Neuron (in vitro differentiated cells): Measurements from ENCODE around the gene TMEM255B.
"Not testable (repeated sequence)": the region's sequence is repeated elsewhere in the genome, so short reads cannot be mapped to it uniquely, and the experiment has no call there.

ENCODE experiments used
- H2AFZ ChIP-seq: one replicate; pipeline ENCODE4 v1.6.1; 2013; ENCODE audit warnings: low read depth, mild to moderate bottlenecking, inconsistent platforms, low read length, moderate library complexity
- H3K27me3 ChIP-seq: one replicate; pipeline ENCODE4 v1.6.1; 2013; ENCODE audit warnings: low read length; ENCODE audit not compliant: insufficient read depth
- H3K36me3 ChIP-seq: one replicate; pipeline ENCODE4 v1.6.1; 2013; ENCODE audit warnings: low read length; ENCODE audit not compliant: insufficient read depth
- H3K4me1 ChIP-seq: one replicate; pipeline ENCODE4 v1.6.1; 2013; ENCODE audit warnings: low read length; ENCODE audit not compliant: insufficient read depth
- H3K4me3 ChIP-seq: 2 replicates; pipeline ENCODE4 v1.5.1; 2013; ENCODE audit warnings: mild to moderate bottlenecking, low read length, moderate library complexity
- H3K9me3 ChIP-seq: one replicate; pipeline ENCODE4 v1.6.1; 2013; ENCODE audit warnings: low read length

TMEM255B gene

GRCh38 chr13:113748862-113749451 lies 10.1 kb upstream of the TMEM255B start:
- Histone ChIP-seq H3K36me3 (no peaks in the 10 kb centered on the region), H2AFZ (no peak overlapping the region)

GRCh38 chr13:113749507-113749906 lies 9.5 kb upstream of the TMEM255B start:
- peaks cover 4% of the 10 kb centered on the region for H3K27me3 ChIP-seq
- H2AFZ ChIP-seq = no peak overlapping the region
- H3K9me3 ChIP-seq = peaks cover 2% of the 10 kb centered on the region
- no peaks in the 10 kb centered on the region for H3K36me3 ChIP-seq
- no peaks in the 10 kb centered on the region for H3K4me1 ChIP-seq
- no peak overlapping the region for H3K4me3 ChIP-seq

More at GRCh38 chr13:113748862-113749451, 10.1 kb upstream of the TMEM255B start:
- Histone ChIP-seq H3K27me3 (peaks cover 3% of the 10 kb centered on the region), H3K4me3 (no peak overlapping the region), H3K4me1 (no peaks in the 10 kb centered on the region), H3K9me3 (peaks cover 2% of the 10 kb centered on the region)

GRCh38 chr13:113749967-113750366 lies 9.1 kb upstream of the TMEM255B start:
- Histone ChIP-seq H3K9me3 (peaks cover 2% of the 10 kb centered on the region), H3K36me3 (no peaks in the 10 kb centered on the region), H3K4me3 (no peak overlapping the region), H3K27me3 (peaks cover 6% of the 10 kb centered on the region), H2AFZ (no peak overlapping the region), H3K4me1 (no peaks in the 10 kb centered on the region)

DNA sequence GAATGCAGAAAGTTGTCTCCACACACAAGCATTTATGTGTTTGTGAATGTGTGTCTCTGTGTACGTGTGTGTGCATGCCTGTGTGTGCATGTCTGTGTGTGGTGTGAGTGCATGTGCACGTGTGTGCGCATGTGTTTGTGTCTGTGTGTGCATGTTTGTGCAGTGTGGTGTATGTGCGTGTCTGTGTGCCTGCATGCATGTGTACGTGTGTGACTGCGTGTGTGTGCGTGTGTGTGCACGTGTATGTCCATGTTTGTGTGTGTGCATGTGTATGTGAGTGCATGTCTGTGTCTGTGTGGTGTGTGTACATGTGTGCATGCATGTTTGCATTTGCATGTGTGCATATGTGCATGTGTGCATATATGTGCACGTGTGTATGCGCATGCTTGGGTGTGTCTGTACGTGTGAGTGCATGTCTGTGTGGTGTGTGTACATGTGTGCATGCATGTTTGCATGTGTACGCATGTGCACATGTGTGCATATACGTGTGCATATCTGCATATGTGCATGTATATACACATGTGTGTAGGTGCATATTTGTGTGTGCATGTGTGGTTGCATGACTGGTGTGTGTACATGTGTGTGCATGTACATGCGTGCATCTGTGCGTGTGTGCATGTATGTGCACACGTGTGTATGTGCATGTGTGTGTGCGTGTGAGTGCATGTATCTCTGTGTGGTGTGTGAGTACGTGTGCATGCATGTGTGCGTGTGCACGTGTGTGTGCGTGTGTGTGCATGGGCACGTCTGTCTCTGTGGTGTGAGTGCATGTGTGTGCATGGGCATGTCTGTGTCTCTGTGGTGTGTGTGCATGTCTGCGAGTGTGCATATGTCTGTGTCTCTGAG lies 8.2 kb upstream of the TMEM255B start:
- Histone ChIP-seq H3K4me3 (no peak overlapping the region), H3K4me1 (no peaks in the 10 kb centered on the region), H3K9me3 (peaks cover 2% of the 10 kb centered on the region), H3K36me3 (no peaks in the 10 kb centered on the region), H3K27me3 (peaks cover 6% of the 10 kb centered on the region), H2AFZ (no peak overlapping the region)

- no peak overlapping the region for H3K4me3 ChIP-seq
- no peaks in the 10 kb centered on the region for H3K36me3 ChIP-seq
- H3K4me1 ChIP-seq = no peaks in the 10 kb centered on the region
- peaks cover 6% of the 10 kb centered on the region for H3K27me3 ChIP-seq
- H3K9me3 ChIP-seq = peaks cover 2% of the 10 kb centered on the region
- H2AFZ ChIP-seq = no peak overlapping the region
Measured at GRCh38 chr13:113751491-113751890, 7.5 kb upstream of the TMEM255B start.

DNA sequence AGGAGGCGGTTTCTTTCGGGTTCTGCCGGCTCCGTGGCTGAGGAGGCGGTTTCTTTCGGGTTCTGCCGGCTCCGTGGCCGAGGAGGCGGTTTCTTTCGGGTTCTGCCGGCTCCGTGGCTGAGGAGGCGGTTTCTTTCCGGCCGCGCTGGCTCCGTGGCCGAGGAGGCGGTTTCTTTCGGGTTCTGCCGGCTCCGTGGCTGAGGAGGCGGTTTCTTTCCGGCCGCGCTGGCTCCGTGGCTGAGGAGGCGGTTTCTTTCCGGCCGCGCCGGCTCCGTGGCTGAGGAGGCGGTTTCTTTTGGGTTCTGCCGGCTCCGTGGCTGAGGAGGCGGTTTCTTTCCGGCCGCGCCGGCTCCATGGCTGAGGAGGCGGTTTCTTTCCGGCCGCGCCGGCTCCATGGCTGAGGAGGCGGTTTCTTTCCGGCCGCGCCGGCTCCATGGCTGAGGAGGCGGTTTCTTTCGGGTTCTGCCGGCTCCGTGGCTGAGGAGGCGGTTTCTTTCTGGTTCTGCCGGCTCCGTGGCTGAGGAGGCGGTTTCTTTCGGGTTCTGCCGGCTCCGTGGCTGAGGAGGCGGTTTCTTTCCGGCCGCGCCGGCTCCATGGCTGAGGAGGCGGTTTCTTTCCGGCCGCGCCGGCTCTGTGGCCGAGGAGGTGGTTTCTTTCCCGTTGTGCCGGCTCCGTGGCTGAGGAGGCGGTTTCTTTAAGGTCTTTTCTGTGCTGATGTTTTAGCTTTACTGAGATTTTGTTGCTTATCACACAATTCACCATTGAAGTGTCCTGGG lies 6.6 kb upstream of the TMEM255B start:
- H3K9me3 ChIP-seq, H3K27me3 ChIP-seq, H3K4me1 ChIP-seq, H3K4me3 ChIP-seq, H3K36me3 ChIP-seq, H2AFZ ChIP-seq: not testable (repeated sequence)

DNA sequence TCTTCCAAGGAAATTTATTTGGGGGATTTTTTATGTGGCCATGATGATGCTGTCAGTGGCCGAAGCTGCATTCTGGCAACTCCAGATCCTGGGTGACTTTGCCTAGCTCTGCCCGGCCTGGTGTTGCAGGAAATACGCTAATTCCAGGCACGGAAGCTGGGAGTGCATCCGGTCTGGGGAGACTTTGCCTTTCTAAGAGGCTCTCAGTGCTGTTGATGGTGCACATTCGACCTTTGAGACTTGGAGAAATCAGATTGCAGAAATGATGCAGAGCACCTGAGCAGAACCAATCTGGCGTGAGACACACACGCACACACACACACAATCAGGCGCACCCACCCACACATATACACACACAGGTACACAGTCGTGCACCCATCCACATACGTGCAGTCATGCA lies 5.9 kb upstream of the TMEM255B start:
- no peak overlapping the region for H3K4me3 ChIP-seq
- no peak overlapping the region for H2AFZ ChIP-seq
- H3K4me1 ChIP-seq = peaks cover 1% of the 10 kb centered on the region
- no peaks in the 10 kb centered on the region for H3K36me3 ChIP-seq
- H3K27me3 ChIP-seq = peaks cover 3% of the 10 kb centered on the region
- H3K9me3 ChIP-seq = peaks cover 2% of the 10 kb centered on the region

- Histone ChIP-seq H2AFZ (no peak overlapping the region), H3K4me3 (no peak overlapping the region), H3K9me3 (peaks cover 2% of the 10 kb centered on the region), H3K27me3 (peaks cover 3% of the 10 kb centered on the region), H3K4me1 (peaks cover 6% of the 10 kb centered on the region), H3K36me3 (no peaks in the 10 kb centered on the region)
Measured at GRCh38 chr13:113754242-113754641, 4.8 kb upstream of the TMEM255B start.

DNA sequence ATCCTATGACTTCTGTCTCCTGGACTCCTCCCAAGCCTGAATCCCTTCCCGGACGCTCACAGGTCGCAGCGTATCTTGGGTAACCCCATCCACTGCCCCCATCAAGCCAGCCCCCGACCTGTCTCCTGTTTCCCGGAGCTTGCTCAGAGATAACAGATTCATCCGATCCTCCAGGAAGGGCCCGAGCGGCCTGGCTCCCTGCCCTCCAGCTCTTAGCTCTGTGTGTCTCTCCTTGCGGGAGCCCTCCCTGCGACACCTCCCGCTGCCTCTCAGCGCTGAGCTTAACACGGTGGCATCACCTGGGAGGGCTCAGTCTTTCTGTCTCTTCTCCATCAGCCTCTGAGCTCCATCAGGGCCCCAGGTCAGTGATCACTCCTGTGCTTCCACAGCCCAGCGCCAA lies 4.3 kb upstream of the TMEM255B start:
- Histone ChIP-seq H3K27me3 (peaks cover 3% of the 10 kb centered on the region), H3K4me3 (no peak overlapping the region), H3K9me3 (peaks cover 2% of the 10 kb centered on the region), H3K4me1 (peaks cover 10% of the 10 kb centered on the region), H2AFZ (no peak overlapping the region), H3K36me3 (no peaks in the 10 kb centered on the region)

- no peaks in the 10 kb centered on the region for H3K36me3 ChIP-seq
- H3K27me3 ChIP-seq = peaks cover 8% of the 10 kb centered on the region
- no peak overlapping the region for H2AFZ ChIP-seq
- no peak overlapping the region for H3K4me3 ChIP-seq
- no peaks in the 10 kb centered on the region for H3K9me3 ChIP-seq
- H3K4me1 ChIP-seq = peaks cover 13% of the 10 kb centered on the region
Measured at GRCh38 chr13:113756441-113757097, 2.5 kb upstream of the TMEM255B start.

DNA sequence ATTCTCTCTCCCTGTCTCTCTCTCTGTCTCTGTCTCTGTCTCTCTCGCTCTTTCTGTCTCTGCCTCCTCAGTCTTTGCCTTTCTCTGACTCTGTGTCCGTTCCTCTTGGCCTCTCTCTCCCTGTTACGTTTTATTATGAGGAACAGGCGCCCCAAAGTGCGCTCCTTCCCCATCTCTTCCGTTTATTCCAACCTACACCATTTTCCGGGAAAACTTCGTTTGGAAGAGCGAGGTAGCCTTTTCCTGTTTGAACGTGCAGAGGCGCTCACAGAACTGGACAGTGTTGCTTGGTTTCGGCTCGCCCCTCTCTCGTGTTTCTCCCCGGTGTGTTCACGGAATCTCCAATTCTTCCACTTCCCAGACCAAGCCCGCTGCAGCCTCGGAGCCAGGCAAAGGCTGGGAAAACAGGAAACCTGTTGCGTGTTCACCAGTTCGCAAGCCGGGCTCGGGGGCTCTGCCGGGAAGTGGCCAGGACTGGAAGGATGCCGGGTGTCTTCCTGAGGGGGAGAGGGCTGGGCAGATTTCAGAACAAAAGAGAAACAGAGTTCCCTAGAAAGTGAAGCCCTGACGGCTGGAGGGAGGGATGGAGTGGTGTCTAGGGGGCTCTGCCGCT lies 605 bp downstream of the TMEM255B start:
- Histone ChIP-seq H3K9me3 (no peaks in the 10 kb centered on the region), H3K36me3 (no peaks in the 10 kb centered on the region), H3K27me3 (peaks cover 8% of the 10 kb centered on the region), H3K4me1 (peaks cover 13% of the 10 kb centered on the region), H3K4me3 (peak overlapping the region; percentile 54), H2AFZ (peak overlapping the region; percentile 36)

GRCh38 chr13:113761136-113761535 lies 2.1 kb downstream of the TMEM255B start:
- H3K9me3 ChIP-seq = no peaks in the 10 kb centered on the region
- H2AFZ ChIP-seq = no peak overlapping the region
- H3K27me3 ChIP-seq = peaks cover 9% of the 10 kb centered on the region

More at GRCh38 chr13:113761136-113761535, 2.1 kb downstream of the TMEM255B start:
- Histone ChIP-seq H3K36me3 (no peaks in the 10 kb centered on the region), H3K4me1 (peaks cover 13% of the 10 kb centered on the region), H3K4me3 (no peak overlapping the region)
